Measurements from ENCODE around the gene MAMSTR. TPM values are rescaled to one million over a fixed set of nuclear protein-coding genes. Genes with fewer than 3 reads are reported as not detected.

Gene MAMSTR
- total and polyA plus RNA-seq, 9 of the 15 experiments (the other 6 are each of a cell fraction or from before 2014, with no cell fraction given), result 0.08 to 1.00 (median 0.40) TPM; not detected in 1

GRCh38 chr19:48738557-48739403 lies 19.3 kb upstream of the MAMSTR start (continued):
- TF ChIP-seq CXXC5 (CRISPR knock-in tag; IDR thresholded peaks at IDR 0.05), result peak; percentile 97
- no peak for TF ChIP-seq HIVEP1 (CRISPR knock-in tag; IDR thresholded peaks at IDR 0.05)
- TF ChIP-seq SAP30 (IDR thresholded peaks at IDR 0.05; ENCODE audit: borderline replicate concordance, insufficient read depth, low read depth, low read length, poor library complexity, severe bottlenecking), result no peak
- TF ChIP-seq CREB1 (IDR thresholded peaks at IDR 0.05), result peak; percentile 48; the same call in 1 of the 2 replicates
- no peak for TF ChIP-seq CREB1 (CRISPR knock-in tag; IDR thresholded peaks at IDR 0.05)
- TF ChIP-seq SMAD4 (CRISPR knock-in tag; conservative IDR thresholded peaks at IDR 0.05), result peak; percentile 91
- no peak for TF ChIP-seq ZBTB12 (CRISPR knock-in tag; IDR thresholded peaks at IDR 0.05)
- TF ChIP-seq SUPT5H (IDR thresholded peaks at IDR 0.05), result peak; percentile 80
- TF ChIP-seq, protein P1, sequence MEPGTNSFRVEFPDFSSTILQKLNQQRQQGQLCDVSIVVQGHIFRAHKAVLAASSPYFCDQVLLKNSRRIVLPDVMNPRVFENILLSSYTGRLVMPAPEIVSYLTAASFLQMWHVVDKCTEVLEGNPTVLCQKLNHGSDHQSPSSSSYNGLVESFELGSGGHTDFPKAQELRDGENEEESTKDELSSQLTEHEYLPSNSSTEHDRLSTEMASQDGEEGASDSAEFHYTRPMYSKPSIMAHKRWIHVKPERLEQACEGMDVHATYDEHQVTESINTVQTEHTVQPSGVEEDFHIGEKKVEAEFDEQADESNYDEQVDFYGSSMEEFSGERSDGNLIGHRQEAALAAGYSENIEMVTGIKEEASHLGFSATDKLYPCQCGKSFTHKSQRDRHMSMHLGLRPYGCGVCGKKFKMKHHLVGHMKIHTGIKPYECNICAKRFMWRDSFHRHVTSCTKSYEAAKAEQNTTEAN (CRISPR knock-in tag; IDR thresholded peaks at IDR 0.05), result no peak
- TF ChIP-seq TARDBP (IDR thresholded peaks at IDR 0.05), result peak; percentile 84; the same call in 1 of the 2 replicates
- TF ChIP-seq RNF219 (CRISPR knock-in tag; IDR thresholded peaks at IDR 0.05), result no peak
- TF ChIP-seq ARHGAP35 (IDR thresholded peaks at IDR 0.05; ENCODE audit: partially characterized antibody), result no peak
- TF ChIP-seq, protein P2, sequence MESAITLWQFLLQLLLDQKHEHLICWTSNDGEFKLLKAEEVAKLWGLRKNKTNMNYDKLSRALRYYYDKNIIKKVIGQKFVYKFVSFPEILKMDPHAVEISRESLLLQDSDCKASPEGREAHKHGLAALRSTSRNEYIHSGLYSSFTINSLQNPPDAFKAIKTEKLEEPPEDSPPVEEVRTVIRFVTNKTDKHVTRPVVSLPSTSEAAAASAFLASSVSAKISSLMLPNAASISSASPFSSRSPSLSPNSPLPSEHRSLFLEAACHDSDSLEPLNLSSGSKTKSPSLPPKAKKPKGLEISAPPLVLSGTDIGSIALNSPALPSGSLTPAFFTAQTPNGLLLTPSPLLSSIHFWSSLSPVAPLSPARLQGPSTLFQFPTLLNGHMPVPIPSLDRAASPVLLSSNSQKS (CRISPR knock-in tag; IDR thresholded peaks at IDR 0.05), result no peak
- TF ChIP-seq, protein P3, sequence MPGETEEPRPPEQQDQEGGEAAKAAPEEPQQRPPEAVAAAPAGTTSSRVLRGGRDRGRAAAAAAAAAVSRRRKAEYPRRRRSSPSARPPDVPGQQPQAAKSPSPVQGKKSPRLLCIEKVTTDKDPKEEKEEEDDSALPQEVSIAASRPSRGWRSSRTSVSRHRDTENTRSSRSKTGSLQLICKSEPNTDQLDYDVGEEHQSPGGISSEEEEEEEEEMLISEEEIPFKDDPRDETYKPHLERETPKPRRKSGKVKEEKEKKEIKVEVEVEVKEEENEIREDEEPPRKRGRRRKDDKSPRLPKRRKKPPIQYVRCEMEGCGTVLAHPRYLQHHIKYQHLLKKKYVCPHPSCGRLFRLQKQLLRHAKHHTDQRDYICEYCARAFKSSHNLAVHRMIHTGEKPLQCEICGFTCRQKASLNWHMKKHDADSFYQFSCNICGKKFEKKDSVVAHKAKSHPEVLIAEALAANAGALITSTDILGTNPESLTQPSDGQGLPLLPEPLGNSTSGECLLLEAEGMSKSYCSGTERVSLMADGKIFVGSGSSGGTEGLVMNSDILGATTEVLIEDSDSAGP (CRISPR knock-in tag; IDR thresholded peaks at IDR 0.05), result no peak
- peak; percentile 32; the same call in 1 of the 2 replicates for TF ChIP-seq JUND (IDR thresholded peaks at IDR 0.05; ENCODE audit: borderline replicate concordance, low read depth, low read length)
- no peak; the same call in 2 of the 3 replicates for TF ChIP-seq JUND (tag; IDR thresholded peaks at IDR 0.05; ENCODE audit: borderline replicate concordance, low read depth, low read length)
- TF ChIP-seq ZNF444 (CRISPR knock-in tag; IDR thresholded peaks at IDR 0.05), result no peak
- no peak for TF ChIP-seq ASH1L (IDR thresholded peaks at IDR 0.05; ENCODE audit: borderline replicate concordance, low read depth, partially characterized antibody)
- TF ChIP-seq PRMT5 (CRISPR knock-in tag; IDR thresholded peaks at IDR 0.05), result no peak
- TF ChIP-seq ZNF766 (CRISPR knock-in tag; conservative IDR thresholded peaks at IDR 0.05), result 0 out of 2 replicates have a peak, but pooled peaks have one; percentile 74

Measured in K562 (cell line).